H1 (cell line): Measurements from ENCODE around the gene WDFY4. TPM values are rescaled to one million over a fixed set of nuclear protein-coding genes. Genes with fewer than 3 reads are reported as not detected.

ENCODE experiments used
- CTCF ChIA-PET: fragments of 300-600 bp; sonication (Branson Sonifier 250); formaldehyde crosslinking; loops from one replicate; lab custom pipeline; 2021; ENCODE audit not compliant: partially characterized antibody; lab: Charles Lee
- POLR2A ChIA-PET: fragments of 300-600 bp; sonication (Branson Sonifier 250); formaldehyde crosslinking; loops from one replicate; lab custom pipeline; 2021; ENCODE audit warnings: inconsistent platforms; ENCODE audit not compliant: partially characterized antibody; lab: Charles Lee
- DNase-seq, 2 experiments: peaks; one replicate each; pipeline versions ENCODE4 v3.0.0 to v3.0.0-alpha.2; 2010 to 2022; ENCODE audit warnings: low spot score in 2 of 2, low read depth in 1 of 2, mixed read lengths in 1 of 2
- FAIRE-seq: peaks from 2 replicates; lab custom pipeline; 2011; peaks lifted over from hg19 to GRCh38; lab: Jason Lieb, UNC
- H2AFZ ChIP-seq: 2 replicates; pipeline ENCODE4 v1.8.1; 2012; ENCODE audit warnings: low read length, inconsistent platforms
- H2AK5ac ChIP-seq: 2 replicates; pipeline ENCODE4 v1.6.1; 2013; ENCODE audit warnings: low read depth, low read length
- H2BK120ac ChIP-seq: replicated peaks from 2 replicates; pipeline ENCODE3; 2013; ENCODE audit warnings: low read depth, low read length, inconsistent platforms
- H2BK12ac ChIP-seq: 2 replicates; pipeline ENCODE4 v1.6.1; 2013; ENCODE audit warnings: low read depth, low read length
- H2BK15ac ChIP-seq: 2 replicates; pipeline ENCODE4 v1.6.1; 2013; ENCODE audit warnings: low read length
- H2BK20ac ChIP-seq: 2 replicates; pipeline ENCODE4 v1.6.1; 2013; ENCODE audit warnings: low read length
- H2BK5ac ChIP-seq: 2 replicates; pipeline ENCODE4 v1.6.1; 2013; ENCODE audit warnings: low read depth, low read length
- H3K14ac ChIP-seq: 2 replicates; pipeline ENCODE4 v1.6.1; 2013; ENCODE audit warnings: inconsistent platforms; ENCODE audit not compliant: insufficient read length
- H3K18ac ChIP-seq: 2 replicates; pipeline ENCODE4 v1.6.1; 2013; ENCODE audit warnings: low read length; ENCODE audit errors: extremely low read depth
- H3K23ac ChIP-seq: 2 replicates; pipeline ENCODE4 v1.6.1; 2013; ENCODE audit warnings: inconsistent platforms; ENCODE audit not compliant: insufficient read length
- H3K23me2 ChIP-seq: 2 replicates; pipeline ENCODE4 v1.6.1; 2013; ENCODE audit warnings: low read depth, low read length
- H3K27ac ChIP-seq: 2 replicates; pipeline ENCODE4 v1.6.1; 2011; ENCODE audit warnings: low read depth, low read length, inconsistent platforms
- H3K27me3 ChIP-seq, 4 experiments: replicated peaks in 1 of 4; 1 replicate in 1 of 4; 2 replicates in 3 of 4; pipeline versions ENCODE4 v1.6.1 to v1.8.1; 2011 to 2013; ENCODE audit warnings: low read length in 3 of 4, mild to moderate bottlenecking in 3 of 4, inconsistent platforms in 2 of 4, mixed read lengths in 2 of 4, moderate library complexity in 1 of 4; ENCODE audit not compliant: control insufficient read depth in 3 of 4, insufficient read depth in 3 of 4; ENCODE audit errors: extremely low read depth in 1 of 4
- H3K36me3 ChIP-seq, 4 experiments: 2 replicates each; pipeline versions ENCODE4 v1.6.1 to v1.8.1; 2011 to 2013; ENCODE audit warnings: mild to moderate bottlenecking in 4 of 4, low read length in 3 of 4, moderate library complexity in 2 of 4, control low read depth in 1 of 4, inconsistent platforms in 1 of 4; ENCODE audit not compliant: insufficient read depth in 4 of 4, control insufficient read depth in 2 of 4
- H3K4ac ChIP-seq: replicated peaks from 2 replicates; pipeline ENCODE3; 2013; ENCODE audit warnings: low read length, low read depth, mixed read lengths, inconsistent platforms; ENCODE audit not compliant: insufficient read length
- H3K4me1 ChIP-seq, 4 experiments: replicated peaks in 1 of 4; 1 replicate in 1 of 4; 2 replicates in 3 of 4; pipeline versions ENCODE4 v1.6.1 to v1.8.1; 2011 to 2013; ENCODE audit warnings: low read length in 3 of 4, inconsistent platforms in 2 of 4, mixed read lengths in 1 of 4; ENCODE audit not compliant: insufficient read depth in 4 of 4, control insufficient read depth in 3 of 4
- H3K4me2 ChIP-seq, 2 experiments: 2 replicates each; pipeline versions ENCODE4 v1.6.1 to v1.8.1; 2011 to 2013; ENCODE audit warnings: low read depth in 2 of 2, low read length in 2 of 2, control low read depth in 1 of 2, inconsistent platforms in 1 of 2, mild to moderate bottlenecking in 1 of 2; ENCODE audit not compliant: insufficient read depth in 1 of 2
- H3K4me3 ChIP-seq, 4 experiments: fragments of 200-600, 300-600 bp in 1 of 4; sonication (generic), shearing (Covaris generic), sonication (Bioruptor Twin) in 1 of 4; 2 replicates each; pipeline versions ENCODE4 v1.5.1 to v1.8.1; 2011 to 2016; ENCODE audit warnings: low read length in 4 of 4, low read depth in 3 of 4, control low read depth in 2 of 4, inconsistent platforms in 2 of 4, mild to moderate bottlenecking in 2 of 4, mixed read lengths in 1 of 4, moderate library complexity in 1 of 4; ENCODE audit not compliant: insufficient read depth in 2 of 4; ENCODE audit errors: extremely low read depth in 1 of 4
- H3K56ac ChIP-seq: replicated peaks from 2 replicates; pipeline ENCODE3; 2013; ENCODE audit warnings: low read depth, mild to moderate bottlenecking, mixed read lengths, low read length, inconsistent platforms; ENCODE audit not compliant: insufficient read length
- H3K79me1 ChIP-seq: 2 replicates; pipeline ENCODE4 v1.6.1; 2013; ENCODE audit warnings: low read depth, low read length, control low read depth
- H3K79me2 ChIP-seq, 2 experiments: 2 replicates each; pipeline versions ENCODE4 v1.6.1 to v1.8.1; 2012 to 2013; ENCODE audit warnings: low read length in 2 of 2, mild to moderate bottlenecking in 2 of 2, inconsistent platforms in 1 of 2; ENCODE audit not compliant: insufficient read depth in 2 of 2, control insufficient read depth in 1 of 2
- H3K9ac ChIP-seq, 4 experiments: replicated peaks in 1 of 4; 1 replicate in 1 of 4; 2 replicates in 3 of 4; pipeline versions ENCODE4 v1.6.1 to v1.8.1; 2011 to 2013; ENCODE audit warnings: low read depth in 3 of 4, low read length in 3 of 4, control low read depth in 2 of 4, mild to moderate bottlenecking in 2 of 4, moderate library complexity in 2 of 4, inconsistent platforms in 1 of 4; ENCODE audit errors: extremely low read depth in 1 of 4
- H3K9me3 ChIP-seq, 2 experiments: 2 replicates each; pipeline versions ENCODE4 v1.6.1 to v1.8.1; 2012 to 2013; ENCODE audit warnings: mild to moderate bottlenecking in 2 of 2, moderate library complexity in 2 of 2, control low read depth in 1 of 2, inconsistent platforms in 1 of 2, low read depth in 1 of 2, low read length in 1 of 2, mixed read lengths in 1 of 2; ENCODE audit not compliant: insufficient read depth in 2 of 2
- H4K20me1 ChIP-seq, 2 experiments: replicated peaks in 1 of 2; 2 replicates each; pipeline versions ENCODE3 to v1.8.1; 2011 to 2013; ENCODE audit warnings: inconsistent platforms in 2 of 2, low read length in 2 of 2, mild to moderate bottlenecking in 1 of 2; ENCODE audit not compliant: insufficient read depth in 2 of 2, control insufficient read depth in 1 of 2
- H4K5ac ChIP-seq: 2 replicates; pipeline ENCODE4 v1.6.1; 2013; ENCODE audit warnings: low read length, low read depth, mixed read lengths, inconsistent platforms; ENCODE audit not compliant: insufficient read length
- H4K8ac ChIP-seq: 2 replicates; pipeline ENCODE4 v1.8.0; 2013; ENCODE audit warnings: mild to moderate bottlenecking, moderate library complexity, low read length, inconsistent platforms; ENCODE audit not compliant: insufficient read depth; ENCODE audit errors: extremely low read depth
- H4K91ac ChIP-seq: replicated peaks from 2 replicates; pipeline ENCODE3; 2013; ENCODE audit warnings: low read length, mixed read lengths, inconsistent platforms; ENCODE audit not compliant: insufficient read length
- BRCA1 ChIP-seq: IDR thresholded peaks from 2 replicates; pipeline ENCODE4 v1.6.1; 2012; ENCODE audit warnings: low read depth, low read length, improper control_type of control experiment
- CBX5 ChIP-seq: fragments of 300-800, 300-1000 bp; sonication (generic); IDR thresholded peaks from 2 replicates; pipeline ENCODE4 v1.7.1; 2016; ENCODE audit warnings: antibody characterized with exemption, low read length, low read depth
- CEBPB ChIP-seq: IDR thresholded peaks from 2 replicates; pipeline ENCODE4 v1.6.1; 2012; ENCODE audit warnings: low read depth, low read length
- CHD1 ChIP-seq: IDR thresholded peaks from 2 replicates; pipeline ENCODE4 v1.6.1; 2012; ENCODE audit warnings: low read depth, low read length, improper control_type of control experiment
- CTBP2 ChIP-seq: IDR thresholded peaks from 2 replicates; pipeline ENCODE4 v1.7.0; 2011; ENCODE audit warnings: borderline replicate concordance, mild to moderate bottlenecking, moderate library complexity, mixed read lengths, low read length; ENCODE audit not compliant: insufficient read depth, insufficient read length
- JUND ChIP-seq: IDR thresholded peaks from 2 replicates; pipeline ENCODE4 v1.6.1; 2011; ENCODE audit warnings: mild to moderate bottlenecking, improper control_type of control experiment, low read length
- KDM5A ChIP-seq: fragments of 200-600 bp; IDR thresholded peaks from 2 replicates; pipeline ENCODE4 v1.7.1; 2012; ENCODE audit warnings: mild to moderate bottlenecking, low read length, inconsistent platforms, mixed read lengths
- PHF8 ChIP-seq: fragments of 200-600 bp; sonication (generic); conservative IDR thresholded peaks from 2 replicates; pipeline ENCODE4 v1.7.1; 2012; ENCODE audit warnings: low read depth, mild to moderate bottlenecking, inconsistent platforms, low read length, moderate library complexity
- POLR2A ChIP-seq, 2 experiments: IDR thresholded peaks; 1 replicate in 1 of 2; 2 replicates in 1 of 2; pipeline ENCODE4 v1.6.1; 2011; ENCODE audit warnings: low read depth in 2 of 2, low read length in 2 of 2, mild to moderate bottlenecking in 2 of 2; ENCODE audit errors: control extremely low read depth in 1 of 2
- RXRA ChIP-seq: IDR thresholded peaks from 2 replicates; pipeline ENCODE4 v1.6.1; 2011; ENCODE audit warnings: low read depth, mild to moderate bottlenecking, low read length, moderate library complexity; ENCODE audit not compliant: insufficient read depth
- SAP30 ChIP-seq: fragments of 300-600 bp; sonication (generic); IDR thresholded peaks from 2 replicates; pipeline ENCODE4 v1.7.1; 2012; ENCODE audit warnings: low read length, moderate library complexity, mild to moderate bottlenecking, inconsistent platforms; ENCODE audit not compliant: insufficient read depth, insufficient replicate concordance
- SIN3A ChIP-seq, 2 experiments: IDR thresholded peaks in 1 of 2; conservative IDR thresholded peaks in 1 of 2; 2 replicates each; pipeline ENCODE4 v1.6.1; 2011 to 2012; ENCODE audit warnings: low read length in 2 of 2, improper control_type of control experiment in 1 of 2, low read depth in 1 of 2, mild to moderate bottlenecking in 1 of 2
- SIRT6 ChIP-seq: IDR thresholded peaks from one replicate; pipeline ENCODE4 v1.7.1; 2012; ENCODE audit warnings: low read length, inconsistent platforms
- SIX5 ChIP-seq: IDR thresholded peaks from 2 replicates; pipeline ENCODE4 v1.6.1; 2011; ENCODE audit warnings: mild to moderate bottlenecking, low read depth, low read length
- TAF1 ChIP-seq: IDR thresholded peaks from 2 replicates; pipeline ENCODE4 v1.6.1; 2011; ENCODE audit warnings: mild to moderate bottlenecking, low read depth, low read length
- WGBS, 2 experiments: shearing (Covaris generic) in 1 of 2; methylation state at CpG; one replicate each; pipeline versions ENCODE4 v1.1.6 to v1.1.7; 2013 to 2015; ENCODE audit warnings: low lambda C conversion rate in 2 of 2, mixed read lengths in 2 of 2, inconsistent platforms in 1 of 2, low coverage in 1 of 2, missing lambda C conversion rate in 1 of 2; ENCODE audit not compliant: insufficient replicate concordance in 2 of 2, insufficient coverage in 1 of 2, insufficient read length in 1 of 2; ENCODE audit errors: extremely low coverage in 1 of 2, missing lambda C conversion rate in 1 of 2; 5-methylcytosine and 5-hydroxymethylcytosine counted together
- polyA plus RNA-seq, 7 experiments: library from polyadenylated mRNA; depleted of rRNA in 3 of 7; stranded (reverse) in 5 of 7; unstranded in 2 of 7; fragments of >200 nt in 5 of 7; fragments of 200-250 nt in 2 of 7; gene quantifications; 1 replicate in 5 of 7; 2 replicates in 1 of 7; 4 replicates in 1 of 7; pipeline versions ENCODE4 v1.2.1 to v1.2.3, GENCODE V29; 2011 to 2013; ENCODE audit warnings: missing spikeins in 2 of 7, mixed read lengths in 2 of 7
- total RNA-seq: library from RNA; stranded (reverse); fragmentation: NEBNext Ultra II Directional; extraction: Animal tissue kit (Norgen Biotek cat#: 25700); gene quantifications from 2 replicates; pipeline ENCODE4 v1.2.1, GENCODE V29; 2021

Gene WDFY4
- total and polyA plus RNA-seq, 2 of the 8 experiments (the other 6 are each of a cell fraction or from before 2014, with no cell fraction given), result not detected

DNA sequence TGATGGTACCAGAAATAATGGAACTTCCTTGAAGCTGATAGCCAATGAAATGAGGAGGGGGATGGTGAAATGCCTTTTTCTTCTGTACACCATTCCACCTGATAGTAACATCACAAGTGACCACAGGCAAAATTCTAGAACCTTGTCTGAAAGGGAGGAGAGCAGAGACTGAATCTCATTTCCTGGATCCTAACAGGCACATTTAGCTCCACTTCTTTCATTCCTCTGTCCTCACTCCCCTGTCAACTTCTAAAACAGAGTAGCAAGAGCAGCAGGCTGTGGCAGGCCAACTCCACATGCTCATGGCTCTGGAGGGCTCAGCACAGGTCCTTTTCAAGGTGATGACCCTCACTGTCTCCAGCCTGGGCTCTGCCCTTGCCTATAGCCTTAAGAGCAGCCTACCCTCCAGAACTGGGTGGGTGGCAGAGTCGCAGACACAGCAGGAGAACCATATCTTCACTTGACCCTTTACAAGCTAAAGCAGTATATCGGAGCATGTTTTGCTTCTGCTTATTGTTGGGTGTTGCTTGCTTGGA is 255.2 kb downstream of the WDFY4 start, which contains the start of gene LRRC18:
LRRC18 (minus strand) TSS at position 51 of the 536 bp plus-strand sequence. CDS start 25,685 bp downstream, outside the sequence.
- peaks cover 0 to 1% of the 10 kb centered on the region in 2 experiments for H4K20me1 ChIP-seq
- no peak within 1 kb of the TSS for H3K56ac ChIP-seq
- H2BK15ac ChIP-seq, result no peak within 1 kb of the TSS
- CTCF ChIA-PET, result no interaction called here
- H3K9me3 ChIP-seq, result no peaks in the 10 kb centered on the region
- H3K27ac ChIP-seq, result no peak within 1 kb of the TSS
- no peak within 1 kb of the TSS for H2BK20ac ChIP-seq
- no peak within 1 kb of the TSS for H3K9ac ChIP-seq
- H3K27me3 ChIP-seq, result no peaks in the 10 kb centered on the region; a peak in 1 of 7 replicates
- H3K14ac ChIP-seq, result no peak within 1 kb of the TSS
- POLR2A ChIA-PET, result no interaction called here
- H3K4me1 ChIP-seq, result no peaks in the 10 kb centered on the region; a peak in 1 of 7 replicates
- TF ChIP-seq CHD1 (no peak), CTBP2 (no peak), SIN3A (conservative IDR thresholded peaks at IDR 0.05 in 1 of 2, IDR thresholded peaks at IDR 0.05 in 1 of 2; ENCODE audit: low read depth in 1 of 2, low read length in 2 of 2) (no peak), BRCA1 (no peak), SIRT6 (no peak), POLR2A (IDR thresholded peaks at IDR 0.05; ENCODE audit: control extremely low read depth in 1 of 2, low read depth in 2 of 2, low read length in 2 of 2) (no peak), KDM5A (no peak), JUND (no peak), TAF1 (no peak), CEBPB (no peak), CBX5 (no peak), RXRA (no peak), SIX5 (no peak), PHF8 (no peak), SAP30 (no peak)
- H3K79me1 ChIP-seq, result no peaks in the 10 kb centered on the region
- FAIRE-seq (no peak), DNase-seq (no peak)
- H3K4ac ChIP-seq, result no peak within 1 kb of the TSS
- no peak within 1 kb of the TSS for H3K4me3 ChIP-seq
- 82% methylated on average over 2 of the region's 2 CpGs; no CpG with 5 or more reads in 1 of the 2 experiments for WGBS, 2 experiments
- H2BK120ac ChIP-seq, result no peak within 1 kb of the TSS
- H4K5ac ChIP-seq, result no peak within 1 kb of the TSS
- H3K79me2 ChIP-seq, result no peaks in the 10 kb centered on the region
- H3K4me2 ChIP-seq, result no peak within 1 kb of the TSS
- H2AFZ ChIP-seq, result no peak within 1 kb of the TSS
- no peak within 1 kb of the TSS for H4K8ac ChIP-seq
- no peak within 1 kb of the TSS for H3K18ac ChIP-seq
- no peak within 1 kb of the TSS for H2BK5ac ChIP-seq
- H3K23me2 ChIP-seq, result no peaks in the 10 kb centered on the region
- no peak within 1 kb of the TSS for H2BK12ac ChIP-seq
- H4K91ac ChIP-seq, result no peak within 1 kb of the TSS
- H3K36me3 ChIP-seq, result no peaks in the 10 kb centered on the region
- H2AK5ac ChIP-seq, result no peak within 1 kb of the TSS
- H3K23ac ChIP-seq, result no peak within 1 kb of the TSS
